Neural progenitor cell (in vitro differentiated cells): ENCODE data around the gene LAX1. TPM values are rescaled to one million over a fixed set of nuclear protein-coding genes. Genes with fewer than 3 reads are reported as not detected.
"Not testable (repeated sequence)": the region's sequence is repeated elsewhere in the genome, so short reads cannot be mapped to it uniquely, and the experiment has no call there.

Source experiments
- DNase-seq: peaks from one replicate; pipeline ENCODE4 v3.0.0-alpha.2; 2016; ENCODE audit warnings: low spot score
- H2AFZ ChIP-seq: fragments of 200-600 bp; sonication (generic); replicated peaks from 2 replicates; pipeline ENCODE4 v1.6.1; 2016; ENCODE audit warnings: antibody characterized with exemption
- H3F3A ChIP-seq: fragments of 200-600 bp; sonication (generic); 2 replicates; pipeline ENCODE4 v1.6.1; 2016; ENCODE audit warnings: antibody characterized with exemption, low read depth
- H3K27ac ChIP-seq: fragments of 200-600 bp; sonication (generic); 2 replicates; pipeline ENCODE4 v1.5.1; 2016; ENCODE audit warnings: mild to moderate bottlenecking
- H3K27me3 ChIP-seq: fragments of 200-600 bp; sonication (generic); 2 replicates; pipeline ENCODE4 v1.6.1; 2016; ENCODE audit warnings: mild to moderate bottlenecking, moderate library complexity
- H3K36me3 ChIP-seq: fragments of 200-600 bp; sonication (generic); 2 replicates; pipeline ENCODE4 v1.5.1; 2016
- H3K4me1 ChIP-seq: fragments of 200-600 bp; sonication (generic); 2 replicates; pipeline ENCODE4 v1.6.1; 2016; ENCODE audit warnings: mixed run types
- H3K4me2 ChIP-seq: fragments of 200-600 bp; sonication (generic); 2 replicates; pipeline ENCODE4 v1.6.1; 2016
- H3K4me3 ChIP-seq: fragments of 200-600 bp; sonication (generic); 2 replicates; pipeline ENCODE4 v1.5.1; 2016
- H3K79me2 ChIP-seq: fragments of 200-600 bp; sonication (generic); 2 replicates; pipeline ENCODE4 v1.6.1; 2016; ENCODE audit warnings: low read depth
- H3K9ac ChIP-seq: fragments of 200-600 bp; sonication (generic); 2 replicates; pipeline ENCODE4 v1.6.1; 2016
- H3K9me3 ChIP-seq: fragments of 200-600 bp; sonication (generic); 2 replicates; pipeline ENCODE4 v1.5.1; 2016; ENCODE audit warnings: low read depth
- H4K20me1 ChIP-seq: fragments of 200-600 bp; sonication (generic); 2 replicates; pipeline ENCODE4 v1.6.1; 2016; ENCODE audit warnings: low read depth
- H3K27ac Mint-ChIP-seq: 3 replicates; pipeline ENCODE4 v1.8.0; 2021; ENCODE audit warnings: mixed read lengths
- H3K27me3 Mint-ChIP-seq: 2 replicates; pipeline ENCODE4 v1.8.0; 2022; ENCODE audit warnings: low read depth, mild to moderate bottlenecking, inconsistent platforms, moderate library complexity, mixed read lengths; ENCODE audit not compliant: insufficient read depth
- H3K36me3 Mint-ChIP-seq: 3 replicates; pipeline ENCODE4 v1.8.0; 2021; ENCODE audit warnings: mixed read lengths
- H3K4me1 Mint-ChIP-seq: 3 replicates; pipeline ENCODE4 v1.8.0; 2021; ENCODE audit warnings: mixed read lengths
- H3K4me3 Mint-ChIP-seq: 3 replicates; pipeline ENCODE4 v1.8.0; 2021; ENCODE audit warnings: mild to moderate bottlenecking, moderate library complexity, mixed read lengths
- H3K9me3 Mint-ChIP-seq: 3 replicates; pipeline ENCODE4 v1.8.0; 2020; ENCODE audit warnings: mixed read lengths
- CTCF ChIP-seq: fragments of 200-600 bp; sonication (generic); IDR thresholded peaks from 2 replicates; pipeline ENCODE4 v1.5.1; 2017; ENCODE audit warnings: antibody characterized with exemption, mild to moderate bottlenecking
- EZH2 ChIP-seq: fragments of 200-600 bp; sonication (generic); IDR thresholded peaks from 2 replicates; pipeline ENCODE4 v1.6.1; 2017; ENCODE audit warnings: antibody characterized with exemption, mild to moderate bottlenecking, moderate library complexity
- EZH2phosphoT487 ChIP-seq: fragments of 200-600 bp; sonication (generic); IDR thresholded peaks from 2 replicates; pipeline ENCODE4 v1.6.1; 2017; ENCODE audit warnings: antibody characterized with exemption
- total RNA-seq: library from RNA; depleted of rRNA; stranded (reverse); fragments of >200 nt; gene quantifications from 2 replicates; pipeline ENCODE4 v1.2.3, GENCODE V29; 2015; ENCODE audit warnings: low replicate concordance

The LAX1 gene
- total RNA-seq, 1 donor from 2014 or later = not detected

GRCh38 chr1:203756036-203756435 lies 8.9 kb upstream of the LAX1 start:
- no peak for TF ChIP-seq EZH2
- TF ChIP-seq EZH2phosphoT487 = no peak
- no peak for TF ChIP-seq CTCF
- H3K27ac Mint-ChIP-seq = no peak overlapping the region
- H3K4me3 Mint-ChIP-seq = no peak overlapping the region
- Histone ChIP-seq H3K9ac (no peak overlapping the region), H3K36me3 (no peaks in the 10 kb centered on the region), H3K4me3 (no peak overlapping the region), H3K4me1 (no peaks in the 10 kb centered on the region), H3K4me2 (no peak overlapping the region), H2AFZ (no peak overlapping the region), H3K27ac (no peak overlapping the region), H4K20me1 (no peaks in the 10 kb centered on the region), H3F3A (no peaks in the 10 kb centered on the region), H3K27me3 (no peaks in the 10 kb centered on the region), H3K79me2 (no peaks in the 10 kb centered on the region), H3K9me3 (no peaks in the 10 kb centered on the region)
- H3K27me3 Mint-ChIP-seq = no peaks in the 10 kb centered on the region
- no peaks in the 10 kb centered on the region for H3K36me3 Mint-ChIP-seq
- H3K4me1 Mint-ChIP-seq = peaks cover 14% of the 10 kb centered on the region
- no peaks in the 10 kb centered on the region for H3K9me3 Mint-ChIP-seq
- no peak for DNase-seq

GRCh38 chr1:203758749-203759148 lies 6.2 kb upstream of the LAX1 start:
- H3K27me3 ChIP-seq, H3F3A ChIP-seq, H3K36me3 Mint-ChIP-seq, H3K4me3 ChIP-seq, H3K9me3 Mint-ChIP-seq, H3K79me2 ChIP-seq, H3K9me3 ChIP-seq, H3K27me3 Mint-ChIP-seq, H3K36me3 ChIP-seq, H3K9ac ChIP-seq, H4K20me1 ChIP-seq, H3K4me1 ChIP-seq, H3K27ac ChIP-seq, H3K4me2 ChIP-seq, H2AFZ ChIP-seq, DNase-seq, H3K27ac Mint-ChIP-seq, H3K4me3 Mint-ChIP-seq: not testable (repeated sequence)
- peaks cover 14% of the 10 kb centered on the region for H3K4me1 Mint-ChIP-seq

- H3K27ac ChIP-seq = no peak overlapping the region
- Mint-ChIP-seq H3K27me3 (no peaks in the 10 kb centered on the region), H3K4me1 (peaks cover 14% of the 10 kb centered on the region), H3K27ac (no peak overlapping the region), H3K4me3 (no peak overlapping the region), H3K36me3 (no peaks in the 10 kb centered on the region), H3K9me3 (no peaks in the 10 kb centered on the region)
- no peaks in the 10 kb centered on the region for H3K79me2 ChIP-seq
- no peaks in the 10 kb centered on the region for H4K20me1 ChIP-seq
- no peaks in the 10 kb centered on the region for H3K4me1 ChIP-seq
- H2AFZ ChIP-seq = no peak overlapping the region
- H3F3A ChIP-seq = no peaks in the 10 kb centered on the region
- DNase-seq = no peak
- H3K27me3 ChIP-seq = no peaks in the 10 kb centered on the region
- H3K4me3 ChIP-seq = no peak overlapping the region
- H3K9ac ChIP-seq = no peak overlapping the region
- H3K4me2 ChIP-seq = no peak overlapping the region
- no peak for TF ChIP-seq EZH2phosphoT487
- no peak for TF ChIP-seq EZH2
- no peaks in the 10 kb centered on the region for H3K9me3 ChIP-seq
- H3K36me3 ChIP-seq = no peaks in the 10 kb centered on the region
These were observed 4.5 kb upstream of the LAX1 start for GRCh38 chr1:203760506-203760905.

- not testable (repeated sequence) for H3K79me2 ChIP-seq, H3K4me2 ChIP-seq, H3K27ac ChIP-seq, H3K27me3 ChIP-seq, H3K27me3 Mint-ChIP-seq, H3K4me3 ChIP-seq, H3K36me3 Mint-ChIP-seq, H3K27ac Mint-ChIP-seq, H3F3A ChIP-seq, H3K4me1 ChIP-seq, H3K9ac ChIP-seq, H3K4me1 Mint-ChIP-seq, DNase-seq, H3K36me3 ChIP-seq, H3K4me3 Mint-ChIP-seq, H4K20me1 ChIP-seq, H3K9me3 ChIP-seq, H2AFZ ChIP-seq, H3K9me3 Mint-ChIP-seq
These were observed 3.0 kb upstream of the LAX1 start for GRCh38 chr1:203761958-203762357.

- no peaks in the 10 kb centered on the region for H3K36me3 ChIP-seq
- H3K9me3 ChIP-seq = no peaks in the 10 kb centered on the region
- H3K27ac ChIP-seq = no peak overlapping the region
- H3K4me3 ChIP-seq = no peak overlapping the region
- H3K4me1 ChIP-seq = no peaks in the 10 kb centered on the region
- no peaks in the 10 kb centered on the region for H3F3A ChIP-seq
- no peaks in the 10 kb centered on the region for H3K79me2 ChIP-seq
- H4K20me1 ChIP-seq = no peaks in the 10 kb centered on the region
- no peak for DNase-seq
- Mint-ChIP-seq H3K27me3 (no peaks in the 10 kb centered on the region), H3K36me3 (no peaks in the 10 kb centered on the region), H3K27ac (no peak overlapping the region), H3K9me3 (no peaks in the 10 kb centered on the region), H3K4me3 (no peak overlapping the region), H3K4me1 (peaks cover 4% of the 10 kb centered on the region)
- no peak overlapping the region for H2AFZ ChIP-seq
- no peak overlapping the region for H3K4me2 ChIP-seq
- no peak overlapping the region for H3K9ac ChIP-seq
- H3K27me3 ChIP-seq = no peaks in the 10 kb centered on the region
- TF ChIP-seq EZH2phosphoT487 (no peak), EZH2 (no peak), CTCF (no peak)
These were observed 1.5 kb upstream of the LAX1 start for GRCh38 chr1:203763505-203763904.
